Measurements from ENCODE around the gene PPP3CA. TPM values are rescaled to one million over a fixed set of nuclear protein-coding genes. Genes with fewer than 3 reads are reported as not detected.

Gene PPP3CA
- total and polyA plus RNA-seq, 2 experiments from 2014 or later: 27.0 to 45.2 TPM

DNA sequence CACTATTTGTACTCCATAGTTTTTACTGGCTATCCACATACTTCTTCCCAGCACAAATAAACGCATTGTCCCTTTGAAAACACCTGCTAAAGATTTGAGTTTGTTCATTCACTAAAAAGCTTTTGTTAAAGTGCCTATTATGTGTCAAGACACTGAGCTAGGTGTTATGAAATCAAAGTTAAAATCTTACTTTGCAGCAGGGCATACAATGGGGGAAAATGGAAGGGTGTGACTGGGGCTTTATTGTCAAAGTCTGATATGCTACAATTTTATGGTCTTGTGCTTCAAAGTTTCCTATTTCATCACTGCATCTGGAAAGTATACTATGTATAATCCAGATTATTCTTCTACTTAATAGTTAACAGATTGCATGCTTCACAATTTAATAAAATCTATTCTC lies 128.4 kb downstream of the PPP3CA start (continued):
- TF ChIP-seq, protein P1, sequence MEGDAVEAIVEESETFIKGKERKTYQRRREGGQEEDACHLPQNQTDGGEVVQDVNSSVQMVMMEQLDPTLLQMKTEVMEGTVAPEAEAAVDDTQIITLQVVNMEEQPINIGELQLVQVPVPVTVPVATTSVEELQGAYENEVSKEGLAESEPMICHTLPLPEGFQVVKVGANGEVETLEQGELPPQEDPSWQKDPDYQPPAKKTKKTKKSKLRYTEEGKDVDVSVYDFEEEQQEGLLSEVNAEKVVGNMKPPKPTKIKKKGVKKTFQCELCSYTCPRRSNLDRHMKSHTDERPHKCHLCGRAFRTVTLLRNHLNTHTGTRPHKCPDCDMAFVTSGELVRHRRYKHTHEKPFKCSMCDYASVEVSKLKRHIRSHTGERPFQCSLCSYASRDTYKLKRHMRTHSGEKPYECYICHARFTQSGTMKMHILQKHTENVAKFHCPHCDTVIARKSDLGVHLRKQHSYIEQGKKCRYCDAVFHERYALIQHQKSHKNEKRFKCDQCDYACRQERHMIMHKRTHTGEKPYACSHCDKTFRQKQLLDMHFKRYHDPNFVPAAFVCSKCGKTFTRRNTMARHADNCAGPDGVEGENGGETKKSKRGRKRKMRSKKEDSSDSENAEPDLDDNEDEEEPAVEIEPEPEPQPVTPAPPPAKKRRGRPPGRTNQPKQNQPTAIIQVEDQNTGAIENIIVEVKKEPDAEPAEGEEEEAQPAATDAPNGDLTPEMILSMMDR (conservative IDR thresholded peaks at IDR 0.05; ENCODE audit: low read depth in 2 of 2): no peak
- TF ChIP-seq CREB1 (CRISPR knock-in tag; IDR thresholded peaks at IDR 0.05; ENCODE audit: low read depth) (no peak), ZNF114 (CRISPR knock-in tag; IDR thresholded peaks at IDR 0.05) (no peak), EZH2 (IDR thresholded peaks at IDR 0.05; ENCODE audit: low read depth, unreplicated experiment) (no peak)
- TF ChIP-seq, protein P2, sequence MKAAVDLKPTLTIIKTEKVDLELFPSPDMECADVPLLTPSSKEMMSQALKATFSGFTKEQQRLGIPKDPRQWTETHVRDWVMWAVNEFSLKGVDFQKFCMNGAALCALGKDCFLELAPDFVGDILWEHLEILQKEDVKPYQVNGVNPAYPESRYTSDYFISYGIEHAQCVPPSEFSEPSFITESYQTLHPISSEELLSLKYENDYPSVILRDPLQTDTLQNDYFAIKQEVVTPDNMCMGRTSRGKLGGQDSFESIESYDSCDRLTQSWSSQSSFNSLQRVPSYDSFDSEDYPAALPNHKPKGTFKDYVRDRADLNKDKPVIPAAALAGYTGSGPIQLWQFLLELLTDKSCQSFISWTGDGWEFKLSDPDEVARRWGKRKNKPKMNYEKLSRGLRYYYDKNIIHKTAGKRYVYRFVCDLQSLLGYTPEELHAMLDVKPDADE (IDR thresholded peaks at IDR 0.05): no peak

DNA sequence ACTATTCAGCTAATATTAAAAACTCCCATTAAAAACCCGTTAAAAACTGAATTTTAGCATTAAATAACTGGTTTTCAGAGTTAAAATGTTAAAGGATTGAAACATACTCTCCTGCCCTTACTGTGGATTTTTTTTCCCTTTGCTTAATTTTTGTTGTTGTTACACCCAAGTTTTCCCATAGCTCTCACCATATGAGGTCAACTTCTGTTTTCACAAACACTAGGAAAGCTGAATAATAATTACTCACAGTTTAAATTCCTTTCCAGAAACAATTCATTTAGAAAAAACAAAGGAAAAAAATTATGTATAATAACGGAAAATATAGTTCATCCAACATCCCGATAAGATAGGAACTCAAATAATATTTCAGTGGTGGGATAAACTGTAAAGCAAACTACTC lies 129.0 kb downstream of the PPP3CA start:
- ATAC-seq: no peak
- H3K27ac ChIP-seq (ENCODE audit: low read depth): no peak overlapping the region
- H3K4me1 ChIP-seq (ENCODE audit: insufficient read depth): peaks cover 7% of the 10 kb centered on the region; the same call in 1 of the 2 replicates
- H3K4me2 ChIP-seq: no peak overlapping the region
- H3K36me3 ChIP-seq (ENCODE audit: insufficient read depth): no peaks in the 10 kb centered on the region
- no peaks in the 10 kb centered on the region for H3K36me3 Mint-ChIP-seq (ENCODE audit: low read depth)
- no peaks in the 10 kb centered on the region for H3F3A ChIP-seq (replicated peaks; ENCODE audit: low read depth)
- TF ChIP-seq ZNF331 (CRISPR knock-in tag; IDR thresholded peaks at IDR 0.05; ENCODE audit: low read depth) (no peak), POLR2AphosphoS5 (IDR thresholded peaks at IDR 0.05; ENCODE audit: low read depth) (no peak), ZNF114 (CRISPR knock-in tag; IDR thresholded peaks at IDR 0.05) (no peak), NANOG (IDR thresholded peaks at IDR 0.05; ENCODE audit: borderline replicate concordance) (no peak)
- TF ChIP-seq, protein P3, sequence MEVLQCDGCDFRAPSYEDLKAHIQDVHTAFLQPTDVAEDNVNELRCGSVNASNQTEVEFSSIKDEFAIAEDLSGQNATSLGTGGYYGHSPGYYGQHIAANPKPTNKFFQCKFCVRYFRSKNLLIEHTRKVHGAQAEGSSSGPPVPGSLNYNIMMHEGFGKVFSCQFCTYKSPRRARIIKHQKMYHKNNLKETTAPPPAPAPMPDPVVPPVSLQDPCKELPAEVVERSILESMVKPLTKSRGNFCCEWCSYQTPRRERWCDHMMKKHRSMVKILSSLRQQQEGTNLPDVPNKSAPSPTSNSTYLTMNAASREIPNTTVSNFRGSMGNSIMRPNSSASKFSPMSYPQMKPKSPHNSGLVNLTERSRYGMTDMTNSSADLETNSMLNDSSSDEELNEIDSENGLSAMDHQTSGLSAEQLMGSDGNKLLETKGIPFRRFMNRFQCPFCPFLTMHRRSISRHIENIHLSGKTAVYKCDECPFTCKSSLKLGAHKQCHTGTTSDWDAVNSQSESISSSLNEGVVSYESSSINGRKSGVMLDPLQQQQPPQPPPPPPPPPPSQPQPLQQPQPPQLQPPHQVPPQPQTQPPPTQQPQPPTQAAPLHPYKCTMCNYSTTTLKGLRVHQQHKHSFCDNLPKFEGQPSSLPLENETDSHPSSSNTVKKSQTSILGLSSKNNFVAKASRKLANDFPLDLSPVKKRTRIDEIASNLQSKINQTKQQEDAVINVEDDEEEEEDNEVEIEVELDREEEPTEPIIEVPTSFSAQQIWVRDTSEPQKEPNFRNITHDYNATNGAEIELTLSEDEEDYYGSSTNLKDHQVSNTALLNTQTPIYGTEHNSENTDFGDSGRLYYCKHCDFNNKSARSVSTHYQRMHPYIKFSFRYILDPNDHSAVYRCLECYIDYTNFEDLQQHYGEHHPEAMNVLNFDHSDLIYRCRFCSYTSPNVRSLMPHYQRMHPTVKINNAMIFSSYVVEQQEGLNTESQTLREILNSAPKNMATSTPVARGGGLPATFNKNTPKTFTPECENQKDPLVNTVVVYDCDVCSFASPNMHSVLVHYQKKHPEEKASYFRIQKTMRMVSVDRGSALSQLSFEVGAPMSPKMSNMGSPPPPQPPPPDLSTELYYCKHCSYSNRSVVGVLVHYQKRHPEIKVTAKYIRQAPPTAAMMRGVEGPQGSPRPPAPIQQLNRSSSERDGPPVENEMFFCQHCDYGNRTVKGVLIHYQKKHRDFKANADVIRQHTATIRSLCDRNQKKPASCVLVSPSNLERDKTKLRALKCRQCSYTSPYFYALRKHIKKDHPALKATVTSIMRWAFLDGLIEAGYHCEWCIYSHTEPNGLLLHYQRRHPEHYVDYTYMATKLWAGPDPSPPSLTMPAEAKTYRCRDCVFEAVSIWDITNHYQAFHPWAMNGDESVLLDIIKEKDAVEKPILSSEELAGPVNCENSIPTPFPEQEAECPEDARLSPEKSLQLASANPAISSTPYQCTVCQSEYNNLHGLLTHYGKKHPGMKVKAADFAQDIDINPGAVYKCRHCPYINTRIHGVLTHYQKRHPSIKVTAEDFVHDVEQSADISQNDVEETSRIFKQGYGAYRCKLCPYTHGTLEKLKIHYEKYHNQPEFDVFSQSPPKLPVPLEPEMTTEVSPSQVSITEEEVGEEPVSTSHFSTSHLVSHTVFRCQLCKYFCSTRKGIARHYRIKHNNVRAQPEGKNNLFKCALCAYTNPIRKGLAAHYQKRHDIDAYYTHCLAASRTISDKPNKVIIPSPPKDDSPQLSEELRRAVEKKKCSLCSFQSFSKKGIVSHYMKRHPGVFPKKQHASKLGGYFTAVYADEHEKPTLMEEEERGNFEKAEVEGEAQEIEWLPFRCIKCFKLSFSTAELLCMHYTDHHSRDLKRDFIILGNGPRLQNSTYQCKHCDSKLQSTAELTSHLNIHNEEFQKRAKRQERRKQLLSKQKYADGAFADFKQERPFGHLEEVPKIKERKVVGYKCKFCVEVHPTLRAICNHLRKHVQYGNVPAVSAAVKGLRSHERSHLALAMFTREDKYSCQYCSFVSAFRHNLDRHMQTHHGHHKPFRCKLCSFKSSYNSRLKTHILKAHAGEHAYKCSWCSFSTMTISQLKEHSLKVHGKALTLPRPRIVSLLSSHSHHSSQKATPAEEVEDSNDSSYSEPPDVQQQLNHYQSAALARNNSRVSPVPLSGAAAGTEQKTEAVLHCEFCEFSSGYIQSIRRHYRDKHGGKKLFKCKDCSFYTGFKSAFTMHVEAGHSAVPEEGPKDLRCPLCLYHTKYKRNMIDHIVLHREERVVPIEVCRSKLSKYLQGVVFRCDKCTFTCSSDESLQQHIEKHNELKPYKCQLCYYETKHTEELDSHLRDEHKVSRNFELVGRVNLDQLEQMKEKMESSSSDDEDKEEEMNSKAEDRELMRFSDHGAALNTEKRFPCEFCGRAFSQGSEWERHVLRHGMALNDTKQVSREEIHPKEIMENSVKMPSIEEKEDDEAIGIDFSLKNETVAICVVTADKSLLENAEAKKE (CRISPR knock-in tag; IDR thresholded peaks at IDR 0.05): no peak
- TF ChIP-seq, protein P2 (IDR thresholded peaks at IDR 0.05): no peak
- TF ChIP-seq, protein P4, sequence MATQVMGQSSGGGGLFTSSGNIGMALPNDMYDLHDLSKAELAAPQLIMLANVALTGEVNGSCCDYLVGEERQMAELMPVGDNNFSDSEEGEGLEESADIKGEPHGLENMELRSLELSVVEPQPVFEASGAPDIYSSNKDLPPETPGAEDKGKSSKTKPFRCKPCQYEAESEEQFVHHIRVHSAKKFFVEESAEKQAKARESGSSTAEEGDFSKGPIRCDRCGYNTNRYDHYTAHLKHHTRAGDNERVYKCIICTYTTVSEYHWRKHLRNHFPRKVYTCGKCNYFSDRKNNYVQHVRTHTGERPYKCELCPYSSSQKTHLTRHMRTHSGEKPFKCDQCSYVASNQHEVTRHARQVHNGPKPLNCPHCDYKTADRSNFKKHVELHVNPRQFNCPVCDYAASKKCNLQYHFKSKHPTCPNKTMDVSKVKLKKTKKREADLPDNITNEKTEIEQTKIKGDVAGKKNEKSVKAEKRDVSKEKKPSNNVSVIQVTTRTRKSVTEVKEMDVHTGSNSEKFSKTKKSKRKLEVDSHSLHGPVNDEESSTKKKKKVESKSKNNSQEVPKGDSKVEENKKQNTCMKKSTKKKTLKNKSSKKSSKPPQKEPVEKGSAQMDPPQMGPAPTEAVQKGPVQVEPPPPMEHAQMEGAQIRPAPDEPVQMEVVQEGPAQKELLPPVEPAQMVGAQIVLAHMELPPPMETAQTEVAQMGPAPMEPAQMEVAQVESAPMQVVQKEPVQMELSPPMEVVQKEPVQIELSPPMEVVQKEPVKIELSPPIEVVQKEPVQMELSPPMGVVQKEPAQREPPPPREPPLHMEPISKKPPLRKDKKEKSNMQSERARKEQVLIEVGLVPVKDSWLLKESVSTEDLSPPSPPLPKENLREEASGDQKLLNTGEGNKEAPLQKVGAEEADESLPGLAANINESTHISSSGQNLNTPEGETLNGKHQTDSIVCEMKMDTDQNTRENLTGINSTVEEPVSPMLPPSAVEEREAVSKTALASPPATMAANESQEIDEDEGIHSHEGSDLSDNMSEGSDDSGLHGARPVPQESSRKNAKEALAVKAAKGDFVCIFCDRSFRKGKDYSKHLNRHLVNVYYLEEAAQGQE (IDR thresholded peaks at IDR 0.05; ENCODE audit: unreplicated experiment): no peak
- no peaks in the 10 kb centered on the region for H3K9me2 ChIP-seq (ENCODE audit: insufficient read depth)
- no peak overlapping the region for H2AFZ ChIP-seq
- no peak for DNase-seq (ENCODE audit: low spot score)
- no peaks in the 10 kb centered on the region for H4K20me1 ChIP-seq (replicated peaks; ENCODE audit: insufficient read depth)
- no peak overlapping the region for H3K27ac Mint-ChIP-seq
- peaks cover 33% of the 10 kb centered on the region for H3K79me2 ChIP-seq (replicated peaks; ENCODE audit: insufficient read depth)
- H3K4me3 Mint-ChIP-seq: no peak overlapping the region
- H3K4me3 ChIP-seq: no peak overlapping the region
- no peaks in the 10 kb centered on the region for H3K27me3 ChIP-seq (ENCODE audit: insufficient read depth)
- peaks cover 1% of the 10 kb centered on the region for H3K27me3 Mint-ChIP-seq (ENCODE audit: insufficient read depth, low read depth, poor library complexity)
- H3K4me1 Mint-ChIP-seq: peaks cover 27% of the 10 kb centered on the region
- H3K9me3 Mint-ChIP-seq: no peaks in the 10 kb centered on the region
